ENCODE measurements around the gene PLOD2. TPM values are rescaled to one million over a fixed set of nuclear protein-coding genes. Genes with fewer than 3 reads are reported as not detected.

Gene PLOD2
- total RNA-seq, 1 experiment from 2014 or later: 19.3 TPM

DNA sequence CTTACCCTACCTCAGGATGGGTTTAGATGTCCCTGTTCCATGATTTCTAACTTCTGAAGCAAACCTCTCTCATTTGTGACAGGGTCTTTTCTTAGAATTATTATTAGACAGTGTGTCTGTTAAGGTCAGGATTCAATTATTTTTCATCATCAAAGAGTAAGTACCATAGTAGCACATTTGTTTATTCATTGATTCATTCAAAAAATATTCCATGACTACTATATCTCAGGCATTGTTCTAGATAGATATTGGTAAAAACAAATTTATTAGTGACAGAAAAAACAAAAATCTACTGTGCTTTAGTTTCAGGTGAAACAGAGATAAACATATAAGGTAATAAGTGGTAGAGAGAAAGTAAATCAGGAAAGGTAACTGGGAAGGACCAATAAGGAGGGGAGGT is 3.5 kb upstream of the PLOD2 start:
- H3K56ac ChIP-seq (ENCODE audit: insufficient read length, low read depth, low read length): no peak overlapping the region
- no peak overlapping the region for H3K4ac ChIP-seq (ENCODE audit: low read depth, low read length)
- Mint-ChIP-seq H3K9me3 (no peaks in the 10 kb centered on the region), H3K4me3 (no peak overlapping the region), H3K27me3 (ENCODE audit: low read depth) (peaks cover 16% of the 10 kb centered on the region), H3K27ac (no peak overlapping the region; a peak in 1 of 7 replicates), H3K4me1 (peaks cover 24 to 26% of the 10 kb centered on the region in 2 experiments), H3K36me3 (ENCODE audit: insufficient read depth in 1 of 3, low read depth in 3 of 3) (no peaks in the 10 kb centered on the region)
- no peak for DNase-seq
- no peaks in the 10 kb centered on the region for H3K79me2 ChIP-seq (ENCODE audit: insufficient read depth, low read length)
- TF ChIP-seq CTCF (conservative IDR thresholded peaks at IDR 0.05): no peak
- H3K18ac ChIP-seq (ENCODE audit: insufficient read length, low read depth, low read length): no peak overlapping the region
- no peak overlapping the region for H2BK5ac ChIP-seq (ENCODE audit: insufficient read length, low read length)
- H2AFZ ChIP-seq (ENCODE audit: low read length): no peak overlapping the region
- H3K4me1 ChIP-seq (ENCODE audit: insufficient read depth, low read length): peaks cover 5% of the 10 kb centered on the region; the same call in 1 of the 2 replicates
- no peaks in the 10 kb centered on the region for H3K23me2 ChIP-seq (ENCODE audit: insufficient read length, low read depth, low read length, poor library complexity, severe bottlenecking)
- H3K4me2 ChIP-seq (ENCODE audit: insufficient read depth, insufficient read length, low read length): no peak overlapping the region
- no peak overlapping the region for H4K8ac ChIP-seq (replicated peaks; ENCODE audit: insufficient read length, low read depth, low read length)
- H3K9me3 ChIP-seq (ENCODE audit: control insufficient read depth, low read depth, low read length): no peaks in the 10 kb centered on the region
- no peak overlapping the region for H2BK15ac ChIP-seq (ENCODE audit: low read depth, low read length)
- no peak overlapping the region for H2BK120ac ChIP-seq (ENCODE audit: low read depth, low read length, poor library complexity, severe bottlenecking)
- H3K79me1 ChIP-seq (ENCODE audit: insufficient read depth, low read depth, low read length, poor library complexity, severe bottlenecking): no peaks in the 10 kb centered on the region
- no peaks in the 10 kb centered on the region for H3K27me3 ChIP-seq (ENCODE audit: insufficient read depth, low read length)
- no peak overlapping the region for H3T11ph ChIP-seq (ENCODE audit: low read length)
- H4K20me1 ChIP-seq (ENCODE audit: control insufficient read depth, insufficient read depth, insufficient read length): no peaks in the 10 kb centered on the region
- H4K91ac ChIP-seq (ENCODE audit: insufficient read length, low read depth, low read length): no peak overlapping the region
- no peak overlapping the region for H3K14ac ChIP-seq (ENCODE audit: insufficient read depth, low read length)
- no peak overlapping the region for H3K23ac ChIP-seq (ENCODE audit: insufficient read length, low read depth, low read length)
- H4K5ac ChIP-seq (ENCODE audit: insufficient read length, low read depth, low read length): no peak overlapping the region
- no peak overlapping the region for H3K9ac ChIP-seq (ENCODE audit: extremely low read depth, insufficient read length, low read length)
- no peak overlapping the region for H2BK20ac ChIP-seq (ENCODE audit: low read depth, low read length, poor library complexity, severe bottlenecking)
- H3K27ac ChIP-seq (ENCODE audit: insufficient read length, low read depth, low read length): no peak overlapping the region
- H2AK5ac ChIP-seq (ENCODE audit: insufficient read length, low read length): no peak overlapping the region
- H2BK12ac ChIP-seq (ENCODE audit: insufficient read length, low read depth, low read length): no peak overlapping the region

Data from H9 (cell line).